Measurements from ENCODE around the gene KSR1.

- TF ChIP-seq POLR2A (IDR thresholded peaks at IDR 0.05) (no peak), CTCF (IDR thresholded peaks at IDR 0.05) (no peak)
These were observed 203.4 kb downstream of the KSR1 start for GRCh38 chr17:27659683-27660082.
